Measurements from ENCODE around the gene SERPINC1. TPM values are rescaled to one million over a fixed set of nuclear protein-coding genes. Genes with fewer than 3 reads are reported as not detected.

SERPINC1 gene
- total RNA-seq, 1 donor from 2014 or later = not detected

DNA sequence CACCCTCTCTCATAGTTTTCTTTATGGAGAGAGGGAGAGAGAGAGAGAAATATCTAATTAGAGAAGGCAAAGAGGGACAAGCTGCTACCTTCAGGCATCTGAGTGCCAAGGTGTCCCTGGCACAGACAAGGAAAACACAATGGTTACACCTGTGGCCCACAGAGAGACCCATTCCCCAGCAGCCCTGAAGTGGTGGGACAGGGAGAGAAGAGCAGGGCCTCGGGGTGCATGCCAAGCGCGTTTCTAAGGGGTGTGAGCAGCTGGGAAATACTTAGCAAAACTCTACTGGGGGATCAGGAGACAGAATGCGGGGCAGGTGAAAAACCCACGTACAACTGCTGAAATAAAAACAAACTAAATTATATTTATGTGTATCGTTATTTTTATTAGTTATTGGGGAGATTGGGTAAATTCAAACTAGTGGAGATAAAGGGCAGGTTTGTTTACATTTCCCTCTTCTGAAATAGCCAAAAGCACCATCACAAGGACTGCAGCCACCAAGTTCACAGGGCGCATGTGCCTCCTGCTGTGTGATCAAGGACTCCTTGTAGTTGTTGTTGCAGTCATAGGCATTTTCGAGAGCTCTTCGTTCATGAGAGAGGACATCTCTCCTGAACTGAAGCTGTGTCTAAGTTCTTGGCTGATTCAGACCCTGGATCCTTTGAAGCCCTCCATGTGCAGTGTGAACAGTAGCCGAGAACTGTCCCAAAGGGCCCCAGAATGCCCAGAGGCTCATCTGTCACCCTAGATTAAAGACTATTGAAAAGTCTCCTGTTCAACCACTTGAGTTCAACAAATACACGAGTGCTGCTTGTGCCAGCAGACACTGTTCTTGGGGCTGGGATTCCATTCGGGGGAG, 737 bp upstream of the SERPINC1 start:
- peaks cover 4% of the 10 kb centered on the region for H3K27me3 Mint-ChIP-seq (ENCODE audit: low read depth)
- H3K4me3 Mint-ChIP-seq (ENCODE audit: low read depth) = no peak overlapping the region

DNA sequence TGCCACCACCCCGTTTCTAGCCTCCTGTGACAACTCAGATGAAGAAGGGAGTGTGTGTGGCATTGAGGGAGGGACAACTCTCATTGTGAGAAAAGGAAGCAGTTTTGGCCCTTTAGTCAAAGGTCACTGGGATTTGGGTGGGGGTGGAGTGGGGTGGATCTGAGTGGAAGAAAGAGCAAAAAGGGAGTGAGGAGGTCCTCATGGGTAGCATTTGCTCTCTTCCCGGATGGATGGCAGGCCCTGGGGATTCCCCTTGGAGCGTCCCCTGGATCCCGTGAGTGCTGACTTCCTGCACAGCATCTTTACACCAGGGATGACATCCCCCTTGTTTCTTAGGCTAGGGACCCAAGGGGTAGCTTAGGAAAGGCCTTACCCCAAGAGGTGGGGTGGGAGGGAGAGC, 460 bp downstream of the SERPINC1 start:
- H3K27ac Mint-ChIP-seq = no peak overlapping the region
- no peaks in the 10 kb centered on the region for H3K4me1 Mint-ChIP-seq (ENCODE audit: low read depth)
- DNase-seq (ENCODE audit: low spot score) = no peak
- H3K27me3 Mint-ChIP-seq (ENCODE audit: low read depth) = no peaks in the 10 kb centered on the region
- H3K36me3 Mint-ChIP-seq (ENCODE audit: low read depth) = no peaks in the 10 kb centered on the region
- no peaks in the 10 kb centered on the region for H3K9me3 Mint-ChIP-seq
- intact Hi-C loops (cut with micrococcal nuclease) = no loop called here
- H3K4me3 Mint-ChIP-seq (ENCODE audit: low read depth) = no peak overlapping the region

More for the DNA sequence above, 737 bp upstream of the SERPINC1 start:
- H3K4me1 Mint-ChIP-seq (ENCODE audit: low read depth) = no peaks in the 10 kb centered on the region
- H3K9me3 Mint-ChIP-seq = no peaks in the 10 kb centered on the region
- no peak for DNase-seq (ENCODE audit: low spot score)
- intact Hi-C loops (cut with micrococcal nuclease) = no loop called here
- no peak overlapping the region for H3K27ac Mint-ChIP-seq
- H3K36me3 Mint-ChIP-seq (ENCODE audit: low read depth) = no peaks in the 10 kb centered on the region

GRCh38 chr1:173915596-173915995, 1.5 kb downstream of the SERPINC1 start:
- Mint-ChIP-seq H3K27me3 (ENCODE audit: low read depth) (no peaks in the 10 kb centered on the region), H3K4me1 (ENCODE audit: low read depth) (no peaks in the 10 kb centered on the region), H3K4me3 (ENCODE audit: low read depth) (no peak overlapping the region), H3K36me3 (ENCODE audit: low read depth) (no peaks in the 10 kb centered on the region), H3K27ac (no peak overlapping the region), H3K9me3 (no peaks in the 10 kb centered on the region)
- intact Hi-C loops (cut with micrococcal nuclease) = no loop called here
- DNase-seq (ENCODE audit: low spot score) = no peak

DNA sequence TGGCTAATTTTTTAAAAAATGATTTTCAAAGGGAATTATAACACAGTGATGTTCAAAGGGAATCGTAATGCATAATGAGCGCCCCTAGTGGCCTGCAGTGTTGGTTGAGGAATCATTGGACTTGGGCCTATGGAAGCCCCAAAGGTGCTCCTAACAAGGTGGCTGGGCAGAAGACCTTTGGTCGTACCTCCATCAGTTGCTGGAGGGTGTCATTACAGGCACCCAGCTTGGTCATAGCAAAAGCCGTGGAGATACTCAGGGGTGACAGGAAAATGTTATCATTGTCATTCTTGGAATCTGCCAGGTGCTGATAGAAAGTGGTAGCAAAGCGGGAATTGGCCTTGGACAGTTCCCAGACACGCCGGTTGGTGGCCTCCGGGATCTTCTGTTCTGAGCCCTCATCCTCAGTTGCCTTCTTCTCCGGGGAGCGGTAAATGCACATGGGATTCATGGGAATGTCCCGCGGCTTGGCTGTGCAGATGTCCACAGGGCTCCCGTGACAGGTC, 2.7 kb downstream of the SERPINC1 start:
- intact Hi-C loops (cut with micrococcal nuclease) = no loop called here
- Mint-ChIP-seq H3K4me1 (ENCODE audit: low read depth) (no peaks in the 10 kb centered on the region), H3K36me3 (ENCODE audit: low read depth) (no peaks in the 10 kb centered on the region), H3K27ac (no peak overlapping the region), H3K4me3 (ENCODE audit: low read depth) (no peak overlapping the region), H3K27me3 (ENCODE audit: low read depth) (no peaks in the 10 kb centered on the region), H3K9me3 (no peaks in the 10 kb centered on the region)
- no peak for DNase-seq (ENCODE audit: low spot score)

GRCh38 chr1:173913111-173913510, 4.0 kb downstream of the SERPINC1 start:
- intact Hi-C loops (cut with micrococcal nuclease) = no loop called here

GRCh38 chr1:173903827-173904531, 13.1 kb downstream of the SERPINC1 start:
- peaks cover 7% of the 10 kb centered on the region for H3K4me1 Mint-ChIP-seq (ENCODE audit: low read depth)
- intact Hi-C loops (cut with micrococcal nuclease) = no loop called here

More at GRCh38 chr1:173913111-173913510, 4.0 kb downstream of the SERPINC1 start:
- DNase-seq (ENCODE audit: low spot score) = no peak
- H3K27me3 Mint-ChIP-seq (ENCODE audit: low read depth) = no peaks in the 10 kb centered on the region
- no peaks in the 10 kb centered on the region for H3K36me3 Mint-ChIP-seq (ENCODE audit: low read depth)
- no peak overlapping the region for H3K4me3 Mint-ChIP-seq (ENCODE audit: low read depth)
- H3K27ac Mint-ChIP-seq = no peak overlapping the region
- no peaks in the 10 kb centered on the region for H3K4me1 Mint-ChIP-seq (ENCODE audit: low read depth)
- H3K9me3 Mint-ChIP-seq = no peaks in the 10 kb centered on the region

GRCh38 chr1:173900992-173901391, 16.1 kb downstream of the SERPINC1 start:
- no peak for DNase-seq (ENCODE audit: low spot score)
- H3K4me3 Mint-ChIP-seq (ENCODE audit: low read depth) = no peak overlapping the region

More at GRCh38 chr1:173903827-173904531, 13.1 kb downstream of the SERPINC1 start:
- Mint-ChIP-seq H3K36me3 (ENCODE audit: low read depth) (peaks cover 4% of the 10 kb centered on the region), H3K9me3 (no peaks in the 10 kb centered on the region), H3K27me3 (ENCODE audit: low read depth) (no peaks in the 10 kb centered on the region), H3K27ac (no peak overlapping the region), H3K4me3 (ENCODE audit: low read depth) (no peak overlapping the region)
- DNase-seq (ENCODE audit: low spot score) = no peak

DNA sequence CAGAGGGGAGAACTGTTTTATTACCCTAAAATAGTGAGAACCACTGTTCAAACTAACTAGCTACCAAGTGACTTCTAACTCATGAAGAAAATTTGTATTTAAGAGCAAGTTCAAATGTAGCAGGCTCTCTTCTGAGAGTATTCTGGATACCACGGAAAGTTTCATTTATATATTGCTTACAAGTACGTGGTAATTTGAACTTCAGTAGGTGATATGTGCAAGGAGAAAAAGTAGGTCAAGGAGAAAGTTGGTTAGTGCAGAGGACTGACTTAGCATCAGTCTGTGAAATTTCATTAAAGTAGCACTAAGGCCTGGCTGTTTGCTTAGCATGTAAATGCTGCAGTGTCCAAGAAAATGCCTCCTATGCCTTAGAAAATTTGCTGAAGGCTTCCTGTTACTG, 16.7 kb downstream of the SERPINC1 start:
- no peak for DNase-seq (ENCODE audit: low spot score)
- peaks cover 7% of the 10 kb centered on the region for H3K4me1 Mint-ChIP-seq (ENCODE audit: low read depth)
- H3K27me3 Mint-ChIP-seq (ENCODE audit: low read depth) = no peaks in the 10 kb centered on the region
- peaks cover 4% of the 10 kb centered on the region for H3K36me3 Mint-ChIP-seq (ENCODE audit: low read depth)
- no peak overlapping the region for H3K4me3 Mint-ChIP-seq (ENCODE audit: low read depth)
- no peaks in the 10 kb centered on the region for H3K9me3 Mint-ChIP-seq
- intact Hi-C loops (cut with micrococcal nuclease) = no loop called here
- H3K27ac Mint-ChIP-seq = no peak overlapping the region

More at GRCh38 chr1:173900992-173901391, 16.1 kb downstream of the SERPINC1 start:
- H3K9me3 Mint-ChIP-seq = no peaks in the 10 kb centered on the region
- H3K27me3 Mint-ChIP-seq (ENCODE audit: low read depth) = no peaks in the 10 kb centered on the region
- H3K27ac Mint-ChIP-seq = no peak overlapping the region
- peaks cover 4% of the 10 kb centered on the region for H3K36me3 Mint-ChIP-seq (ENCODE audit: low read depth)
- H3K4me1 Mint-ChIP-seq (ENCODE audit: low read depth) = peaks cover 7% of the 10 kb centered on the region
- intact Hi-C loops (cut with micrococcal nuclease) = no loop called here

DNA sequence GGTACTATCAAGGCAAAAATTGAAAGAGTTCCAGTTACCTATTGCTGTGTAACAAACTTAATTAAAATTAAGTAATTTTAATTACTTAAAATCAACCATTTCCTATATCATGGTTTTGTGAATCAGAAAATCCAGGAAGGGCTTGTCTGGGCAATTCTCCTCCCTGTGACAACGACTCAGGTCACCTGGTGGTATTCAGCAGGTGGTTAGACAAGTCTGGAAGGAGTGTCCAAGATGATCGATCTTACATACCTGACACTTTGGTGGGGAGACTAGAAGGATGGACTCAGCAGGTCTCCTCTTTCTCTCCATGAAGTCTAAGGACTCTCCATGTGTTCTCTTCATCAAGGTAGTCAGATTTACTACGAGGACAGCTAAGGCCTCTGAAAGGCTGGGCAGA, 22.9 kb downstream of the SERPINC1 start:
- no peak overlapping the region for H3K27ac Mint-ChIP-seq
- no peaks in the 10 kb centered on the region for H3K9me3 Mint-ChIP-seq
- intact Hi-C loops (cut with micrococcal nuclease) = no loop called here
- no peak overlapping the region for H3K4me3 Mint-ChIP-seq (ENCODE audit: low read depth)
- no peaks in the 10 kb centered on the region for H3K27me3 Mint-ChIP-seq (ENCODE audit: low read depth)
- no peaks in the 10 kb centered on the region for H3K4me1 Mint-ChIP-seq (ENCODE audit: low read depth)
- peaks cover 10% of the 10 kb centered on the region for H3K36me3 Mint-ChIP-seq (ENCODE audit: low read depth)
- DNase-seq (ENCODE audit: low spot score) = no peak

DNA sequence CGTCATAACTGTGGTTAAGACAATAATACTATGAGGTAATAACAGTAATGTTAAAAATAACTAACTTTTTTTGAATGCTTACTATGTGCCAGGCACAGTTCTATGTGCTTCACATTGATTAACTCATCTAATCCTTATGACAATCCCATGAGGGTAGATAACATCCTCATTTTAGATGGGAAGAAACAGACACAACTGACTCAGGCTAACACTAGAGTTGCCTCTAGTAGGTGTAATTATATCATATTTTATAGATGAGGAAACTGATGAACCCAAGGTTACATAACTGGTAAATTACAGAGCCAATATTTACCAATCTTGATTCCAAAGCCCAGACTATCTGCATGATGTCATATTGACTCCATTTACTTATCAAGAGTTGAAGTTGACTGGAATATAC, 23.5 kb downstream of the SERPINC1 start:
- Mint-ChIP-seq H3K36me3 (ENCODE audit: low read depth) (peaks cover 13% of the 10 kb centered on the region), H3K4me3 (ENCODE audit: low read depth) (no peak overlapping the region), H3K27ac (no peak overlapping the region), H3K4me1 (ENCODE audit: low read depth) (no peaks in the 10 kb centered on the region), H3K9me3 (no peaks in the 10 kb centered on the region), H3K27me3 (ENCODE audit: low read depth) (no peaks in the 10 kb centered on the region)
- DNase-seq (ENCODE audit: low spot score) = no peak
- intact Hi-C loops (cut with micrococcal nuclease) = no loop called here

DNA sequence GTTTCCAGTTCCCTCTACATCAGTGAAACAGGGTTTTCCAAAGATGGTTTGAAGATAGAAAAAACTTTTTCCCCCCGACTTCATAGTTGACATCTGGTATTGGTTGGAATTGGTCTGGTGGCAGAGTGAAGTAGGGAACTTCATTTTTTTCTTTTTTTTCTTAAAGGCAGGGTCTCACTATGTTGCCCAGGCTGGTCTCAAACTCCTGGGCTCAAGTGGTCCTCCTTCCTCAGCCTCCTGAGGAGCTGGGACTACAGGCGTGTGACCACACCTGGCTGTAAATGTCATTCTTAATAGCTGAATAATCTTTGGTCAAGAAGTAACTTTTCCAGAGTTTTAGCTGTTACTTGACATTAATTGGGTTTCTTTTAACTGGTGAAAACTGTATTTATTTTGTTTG, 27.2 kb downstream of the SERPINC1 start:
- intact Hi-C loops (cut with micrococcal nuclease) = no loop called here
- H3K36me3 Mint-ChIP-seq (ENCODE audit: low read depth) = peaks cover 31% of the 10 kb centered on the region
- no peaks in the 10 kb centered on the region for H3K27me3 Mint-ChIP-seq (ENCODE audit: low read depth)
- DNase-seq (ENCODE audit: low spot score) = no peak
- H3K27ac Mint-ChIP-seq = no peak overlapping the region
- H3K9me3 Mint-ChIP-seq = no peaks in the 10 kb centered on the region
- H3K4me3 Mint-ChIP-seq (ENCODE audit: low read depth) = no peak overlapping the region
- H3K4me1 Mint-ChIP-seq (ENCODE audit: low read depth) = peaks cover 11% of the 10 kb centered on the region

GRCh38 chr1:173888749-173889148, 28.4 kb downstream of the SERPINC1 start:
- Mint-ChIP-seq H3K4me1 (ENCODE audit: low read depth) (peaks cover 11% of the 10 kb centered on the region), H3K9me3 (no peaks in the 10 kb centered on the region), H3K27me3 (ENCODE audit: low read depth) (no peaks in the 10 kb centered on the region), H3K27ac (no peak overlapping the region), H3K4me3 (ENCODE audit: low read depth) (no peak overlapping the region), H3K36me3 (ENCODE audit: low read depth) (peaks cover 31% of the 10 kb centered on the region)
- intact Hi-C loops (cut with micrococcal nuclease) = no loop called here
- no peak for DNase-seq (ENCODE audit: low spot score)

- Mint-ChIP-seq H3K27ac (no peak overlapping the region), H3K27me3 (ENCODE audit: low read depth) (no peaks in the 10 kb centered on the region), H3K4me3 (ENCODE audit: low read depth) (no peak overlapping the region), H3K9me3 (no peaks in the 10 kb centered on the region), H3K4me1 (ENCODE audit: low read depth) (peaks cover 11% of the 10 kb centered on the region), H3K36me3 (ENCODE audit: low read depth) (peaks cover 31% of the 10 kb centered on the region)
- no peak for DNase-seq (ENCODE audit: low spot score)
- intact Hi-C loops (cut with micrococcal nuclease) = no loop called here
Measured at GRCh38 chr1:173887627-173888026, 29.5 kb downstream of the SERPINC1 start.

Measured in activated T-helper 2 cell treated with anti-CD3 and anti-CD28 coated beads, Interferon-gamma antibody, Interleukin-2, Interleukin-4, amounts not matched to agents 10 μg/mL and 5 μg/mL and 100 μg/mL, durations not matched to agents 14 hours and 24 hours and 36 hours (primary cell).